Regular cardiac myocyte (primary cell): ENCODE results near the gene CPD. TPM values are rescaled to one million over a fixed set of nuclear protein-coding genes. Genes with fewer than 3 reads are reported as not detected.

Experiments used
- total RNA-seq: library from RNA; depleted of rRNA; stranded (reverse); fragments of >200 nt; gene quantifications from 2 replicates; pipeline ENCODE4 v1.2.3, GENCODE V29; 2014

The CPD gene
- 81.7 and 219 TPM in 2 replicates for total RNA-seq

DNA sequence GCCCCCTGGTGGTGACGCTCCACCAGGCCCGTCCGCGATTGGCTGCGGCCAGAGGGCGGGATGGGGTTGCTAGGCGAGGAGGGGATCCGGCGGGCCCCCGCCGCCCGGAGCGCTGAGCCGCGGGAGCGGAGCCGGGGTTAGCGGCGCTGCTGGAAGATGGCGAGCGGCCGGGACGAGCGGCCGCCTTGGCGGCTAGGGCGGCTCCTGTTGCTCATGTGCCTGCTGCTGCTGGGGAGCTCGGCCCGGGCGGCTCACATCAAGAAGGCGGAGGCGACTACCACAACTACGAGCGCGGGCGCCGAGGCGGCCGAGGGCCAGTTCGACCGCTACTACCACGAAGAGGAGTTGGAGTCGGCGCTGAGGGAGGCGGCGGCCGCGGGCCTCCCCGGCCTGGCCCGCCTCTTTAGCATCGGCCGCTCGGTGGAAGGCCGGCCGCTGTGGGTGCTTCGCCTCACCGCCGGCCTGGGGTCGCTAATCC lies at the start of gene CPD:
TSS of gene CPD (plus strand) at position 103 of the 478 bp plus-strand sequence. CDS start at position 157, 54 bp downstream.

GRCh38 chr17:30333503-30334360 lies 45.0 kb upstream of the CPD start, which contains the start of gene TMIGD1:
TSS of gene TMIGD1 (minus strand) at chr17:30334057. CDS start at chr17:30332133, 1,924 bp downstream.

DNA sequence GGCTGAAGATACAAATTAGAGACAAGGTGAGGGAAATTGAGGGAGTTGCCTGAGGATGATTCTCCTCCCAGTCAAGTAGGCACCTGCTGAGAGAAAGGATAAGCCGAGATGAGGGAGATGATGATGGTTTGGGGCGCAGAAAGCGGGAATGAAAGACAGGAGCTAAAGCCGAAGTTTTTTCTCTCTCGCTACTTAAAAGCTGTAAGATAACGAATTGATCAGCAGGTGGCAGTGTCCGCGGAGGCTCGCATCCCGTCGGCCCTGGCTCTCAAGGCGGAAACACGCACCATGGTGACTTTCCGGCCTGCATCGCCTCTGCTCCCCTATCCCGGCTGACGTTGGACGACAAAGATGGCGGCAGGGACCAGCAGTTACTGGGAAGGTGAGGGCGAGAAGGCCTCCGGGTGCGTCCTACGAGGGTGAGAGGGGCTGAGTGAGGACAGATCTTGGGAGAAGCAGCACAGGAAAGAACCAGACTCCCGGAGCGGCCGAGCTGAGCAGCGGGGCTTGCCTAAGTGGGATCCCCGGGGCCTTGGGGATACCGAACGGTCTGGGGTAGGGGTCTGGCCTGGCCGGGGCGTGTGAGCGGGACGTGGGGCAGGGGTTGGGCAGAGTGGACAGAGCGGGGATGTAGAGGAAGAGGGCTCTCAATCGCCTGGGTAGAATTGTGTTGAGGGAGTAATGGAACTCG lies 98.5 kb downstream of the CPD start, which contains the start of gene GOSR1:
TSS of gene GOSR1 (plus strand) at position 326 of the 691 bp plus-strand sequence. CDS start at position 352, 26 bp downstream.

Other genes with a start within 250 kb of the CPD start
- gene SLC6A4, start 143.2 kb upstream of the CPD start, total RNA-seq, result 0.77 and 11.6 TPM in 2 replicates
- gene BLMH, start 87.0 kb upstream of the CPD start, total RNA-seq, result 31.6 and 33.0 TPM in 2 replicates
- not detected in 2 replicates for gene TMIGD1, start 44.9 kb upstream of the CPD start, total RNA-seq
- 39.2 and 39.9 TPM in 2 replicates for gene GOSR1, start 98.5 kb downstream of the CPD start, total RNA-seq